H9 (cell line): ENCODE data around the gene TAF4B. TPM values are rescaled to one million over a fixed set of nuclear protein-coding genes. Genes with fewer than 3 reads are reported as not detected.

Experiments
- DNase-seq: peaks from one replicate; pipeline ENCODE4 v3.0.0-alpha.2; 2017
- H2AFZ ChIP-seq: one replicate; pipeline ENCODE4 v1.6.1; 2013; ENCODE audit warnings: mild to moderate bottlenecking, low read length, control low read depth, moderate library complexity
- H2AK5ac ChIP-seq: 2 replicates; pipeline ENCODE4 v1.6.1; 2013; ENCODE audit warnings: low read length, control low read depth, mixed read lengths; ENCODE audit not compliant: insufficient read length
- H2BK120ac ChIP-seq: one replicate; pipeline ENCODE4 v1.6.1; 2013; ENCODE audit warnings: low read depth, mild to moderate bottlenecking, low read length, control low read depth, inconsistent platforms; ENCODE audit not compliant: poor library complexity, severe bottlenecking
- H2BK12ac ChIP-seq: 2 replicates; pipeline ENCODE4 v1.6.1; 2013; ENCODE audit warnings: low read length, control low read depth, mixed read lengths, low read depth; ENCODE audit not compliant: insufficient read length
- H2BK15ac ChIP-seq: 2 replicates; pipeline ENCODE4 v1.6.1; 2013; ENCODE audit warnings: low read depth, low read length, control low read depth
- H2BK20ac ChIP-seq: one replicate; pipeline ENCODE4 v1.6.1; 2013; ENCODE audit warnings: low read depth, mild to moderate bottlenecking, low read length, control low read depth, inconsistent platforms; ENCODE audit not compliant: poor library complexity, severe bottlenecking
- H2BK5ac ChIP-seq: 2 replicates; pipeline ENCODE4 v1.6.1; 2013; ENCODE audit warnings: low read length, control low read depth, mixed read lengths; ENCODE audit not compliant: insufficient read length
- H3K14ac ChIP-seq: 2 replicates; pipeline ENCODE4 v1.6.1; 2013; ENCODE audit warnings: low read length, control low read depth; ENCODE audit not compliant: insufficient read depth
- H3K18ac ChIP-seq: 2 replicates; pipeline ENCODE4 v1.6.1; 2013; ENCODE audit warnings: low read depth, mild to moderate bottlenecking, mixed read lengths, low read length, control low read depth; ENCODE audit not compliant: insufficient read length
- H3K23ac ChIP-seq: 2 replicates; pipeline ENCODE4 v1.6.1; 2013; ENCODE audit warnings: low read length, control low read depth, mixed read lengths, low read depth; ENCODE audit not compliant: insufficient read length
- H3K23me2 ChIP-seq: 2 replicates; pipeline ENCODE4 v1.6.1; 2013; ENCODE audit warnings: low read depth, mild to moderate bottlenecking, mixed read lengths, low read length, control low read depth; ENCODE audit not compliant: insufficient read length, poor library complexity, severe bottlenecking
- H3K27ac ChIP-seq: 2 replicates; pipeline ENCODE4 v1.5.1; 2013; ENCODE audit warnings: low read length, control low read depth, mixed read lengths, low read depth; ENCODE audit not compliant: insufficient read length
- H3K27me3 ChIP-seq: 2 replicates; pipeline ENCODE4 v1.6.1; 2013; ENCODE audit warnings: low read length, control low read depth, inconsistent platforms; ENCODE audit not compliant: insufficient read depth
- H3K4ac ChIP-seq: 2 replicates; pipeline ENCODE4 v1.6.1; 2013; ENCODE audit warnings: low read depth, mild to moderate bottlenecking, control low read depth, inconsistent platforms, low read length, moderate library complexity
- H3K4me1 ChIP-seq: 2 replicates; pipeline ENCODE4 v1.6.1; 2013; ENCODE audit warnings: low read length, control low read depth, inconsistent platforms; ENCODE audit not compliant: insufficient read depth
- H3K4me2 ChIP-seq: 2 replicates; pipeline ENCODE4 v1.6.1; 2013; ENCODE audit warnings: low read length, control low read depth, mixed read lengths; ENCODE audit not compliant: insufficient read length, insufficient read depth
- H3K56ac ChIP-seq: 2 replicates; pipeline ENCODE4 v1.6.1; 2013; ENCODE audit warnings: low read depth, mild to moderate bottlenecking, mixed read lengths, low read length, control low read depth; ENCODE audit not compliant: insufficient read length
- H3K79me1 ChIP-seq: 2 replicates; pipeline ENCODE4 v1.6.1; 2013; ENCODE audit warnings: low read depth, mild to moderate bottlenecking, moderate library complexity, low read length, control low read depth, inconsistent platforms; ENCODE audit not compliant: insufficient read depth, poor library complexity, severe bottlenecking
- H3K79me2 ChIP-seq: 2 replicates; pipeline ENCODE4 v1.6.1; 2013; ENCODE audit warnings: low read length, control low read depth, inconsistent platforms; ENCODE audit not compliant: insufficient read depth
- H3K9ac ChIP-seq: 2 replicates; pipeline ENCODE4 v1.6.1; 2013; ENCODE audit warnings: low read length, control low read depth, mixed read lengths; ENCODE audit not compliant: insufficient read length; ENCODE audit errors: extremely low read depth
- H3K9me3 ChIP-seq: one replicate; pipeline ENCODE4 v1.6.1; 2013; ENCODE audit warnings: low read depth, low read length, inconsistent platforms; ENCODE audit not compliant: control insufficient read depth
- H3T11ph ChIP-seq: one replicate; pipeline ENCODE4 v1.6.1; 2013; ENCODE audit warnings: mild to moderate bottlenecking, low read length, control low read depth, inconsistent platforms
- H4K20me1 ChIP-seq: one replicate; pipeline ENCODE4 v1.6.1; 2013; ENCODE audit not compliant: control insufficient read depth, insufficient read length, insufficient read depth
- H4K5ac ChIP-seq: 2 replicates; pipeline ENCODE4 v1.6.1; 2013; ENCODE audit warnings: low read depth, mild to moderate bottlenecking, mixed read lengths, low read length, control low read depth; ENCODE audit not compliant: insufficient read length
- H4K8ac ChIP-seq: replicated peaks from 2 replicates; pipeline ENCODE4 v1.6.1; 2013; ENCODE audit warnings: low read length, control low read depth, mixed read lengths, low read depth; ENCODE audit not compliant: insufficient read length
- H4K91ac ChIP-seq: 2 replicates; pipeline ENCODE4 v1.6.1; 2013; ENCODE audit warnings: low read depth, mild to moderate bottlenecking, moderate library complexity, mixed read lengths, low read length, control low read depth; ENCODE audit not compliant: insufficient read length
- H3K27ac Mint-ChIP-seq, 3 experiments: 2 replicates in 2 of 3; 3 replicates in 1 of 3; pipeline ENCODE4 v1.8.0; 2020 to 2021; ENCODE audit warnings: mixed read lengths in 3 of 3, mild to moderate bottlenecking in 1 of 3, moderate library complexity in 1 of 3
- H3K27me3 Mint-ChIP-seq: 2 replicates; pipeline ENCODE4 v1.8.0; 2021; ENCODE audit warnings: low read depth, mild to moderate bottlenecking, moderate library complexity, mixed read lengths
- H3K36me3 Mint-ChIP-seq, 3 experiments: 2 replicates in 2 of 3; 3 replicates in 1 of 3; pipeline ENCODE4 v1.8.0; 2020 to 2021; ENCODE audit warnings: low read depth in 3 of 3, mixed read lengths in 3 of 3; ENCODE audit not compliant: insufficient read depth in 1 of 3
- H3K4me1 Mint-ChIP-seq, 2 experiments: 2 replicates each; pipeline ENCODE4 v1.8.0; 2020; ENCODE audit warnings: mixed read lengths in 2 of 2
- H3K4me3 Mint-ChIP-seq, 2 experiments: 2 replicates in 1 of 2; 3 replicates in 1 of 2; pipeline ENCODE4 v1.8.0; 2020 to 2021; ENCODE audit warnings: mild to moderate bottlenecking in 2 of 2, mixed read lengths in 2 of 2, moderate library complexity in 1 of 2
- H3K9me3 Mint-ChIP-seq, 2 experiments: 2 replicates in 1 of 2; 3 replicates in 1 of 2; pipeline ENCODE4 v1.8.0; 2020; ENCODE audit warnings: mild to moderate bottlenecking in 2 of 2, mixed read lengths in 2 of 2, moderate library complexity in 1 of 2
- WGBS: extraction: QIAGEN DNeasy Blood & Tissue Kit; methylation state at CpG from one replicate; pipeline ENCODE4 v1.1.7; 2013; ENCODE audit warnings: missing lambda C conversion rate, low lambda C conversion rate, mixed read lengths; ENCODE audit not compliant: insufficient read length; ENCODE audit errors: extremely low coverage; 5-methylcytosine and 5-hydroxymethylcytosine counted together
- total RNA-seq: library from RNA; stranded (reverse); gene quantifications from 2 replicates; pipeline ENCODE4 v1.2.1, GENCODE V29; 2021
- TF ChIP-seq, protein P1 (sequence below): fragments of 200-600 bp; sonication (generic); conservative IDR thresholded peaks from 3 replicates; pipeline ENCODE4 v1.8.0; 2021; ENCODE audit warnings: antibody characterized with exemption, mild to moderate bottlenecking

The TAF4B gene
- total RNA-seq, 1 experiment from 2014 or later, result 19.8 TPM

DNA sequence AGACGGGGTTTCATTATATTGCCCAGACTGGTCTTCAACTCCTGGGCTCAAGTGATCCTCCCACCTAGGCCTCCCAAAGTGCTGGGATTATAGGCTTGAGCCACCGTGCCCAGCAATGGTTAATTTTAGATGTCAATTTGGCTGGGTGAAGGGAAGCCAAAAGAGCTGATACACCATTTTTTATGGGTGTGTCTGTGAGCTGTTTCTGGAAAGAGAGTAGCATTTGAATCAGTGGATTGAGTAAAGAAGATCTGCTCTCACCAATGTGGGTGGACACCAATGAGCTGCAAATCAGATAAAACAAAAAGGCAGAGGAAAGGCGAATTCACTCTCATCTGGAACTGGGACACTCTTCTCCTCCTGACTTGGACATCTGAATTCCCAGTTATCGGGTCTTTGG, 16.1 kb upstream of the TAF4B start:
- no peaks in the 10 kb centered on the region for H3K4me1 ChIP-seq
- no peak overlapping the region for H2BK5ac ChIP-seq
- no peaks in the 10 kb centered on the region for H3K27me3 Mint-ChIP-seq
- no peaks in the 10 kb centered on the region for H3K27me3 ChIP-seq
- no peak overlapping the region for H2BK12ac ChIP-seq
- H2BK15ac ChIP-seq, result no peak overlapping the region
- H3K27ac ChIP-seq, result no peak overlapping the region
- H3K9me3 ChIP-seq, result no peaks in the 10 kb centered on the region
- H3K23me2 ChIP-seq, result no peaks in the 10 kb centered on the region
- no peak overlapping the region for H3K18ac ChIP-seq
- H3K4me1 Mint-ChIP-seq, result no peaks in the 10 kb centered on the region
- no peak overlapping the region for H2BK120ac ChIP-seq
- H3K23ac ChIP-seq, result no peak overlapping the region
- no peak overlapping the region for H3K14ac ChIP-seq
- H3K4me3 Mint-ChIP-seq, result no peak overlapping the region
- TF ChIP-seq, protein P1, sequence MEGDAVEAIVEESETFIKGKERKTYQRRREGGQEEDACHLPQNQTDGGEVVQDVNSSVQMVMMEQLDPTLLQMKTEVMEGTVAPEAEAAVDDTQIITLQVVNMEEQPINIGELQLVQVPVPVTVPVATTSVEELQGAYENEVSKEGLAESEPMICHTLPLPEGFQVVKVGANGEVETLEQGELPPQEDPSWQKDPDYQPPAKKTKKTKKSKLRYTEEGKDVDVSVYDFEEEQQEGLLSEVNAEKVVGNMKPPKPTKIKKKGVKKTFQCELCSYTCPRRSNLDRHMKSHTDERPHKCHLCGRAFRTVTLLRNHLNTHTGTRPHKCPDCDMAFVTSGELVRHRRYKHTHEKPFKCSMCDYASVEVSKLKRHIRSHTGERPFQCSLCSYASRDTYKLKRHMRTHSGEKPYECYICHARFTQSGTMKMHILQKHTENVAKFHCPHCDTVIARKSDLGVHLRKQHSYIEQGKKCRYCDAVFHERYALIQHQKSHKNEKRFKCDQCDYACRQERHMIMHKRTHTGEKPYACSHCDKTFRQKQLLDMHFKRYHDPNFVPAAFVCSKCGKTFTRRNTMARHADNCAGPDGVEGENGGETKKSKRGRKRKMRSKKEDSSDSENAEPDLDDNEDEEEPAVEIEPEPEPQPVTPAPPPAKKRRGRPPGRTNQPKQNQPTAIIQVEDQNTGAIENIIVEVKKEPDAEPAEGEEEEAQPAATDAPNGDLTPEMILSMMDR, result no peak
- H3K36me3 Mint-ChIP-seq, result no peaks in the 10 kb centered on the region
- H4K8ac ChIP-seq, result no peak overlapping the region
- no peak overlapping the region for H2BK20ac ChIP-seq
- no peak overlapping the region for H4K5ac ChIP-seq
- H3K79me2 ChIP-seq, result no peaks in the 10 kb centered on the region
- no peaks in the 10 kb centered on the region for H3K9me3 Mint-ChIP-seq
- H3T11ph ChIP-seq, result no peak overlapping the region
- no peaks in the 10 kb centered on the region for H4K20me1 ChIP-seq
- no peak overlapping the region for H2AK5ac ChIP-seq
- DNase-seq, result no peak
- no peak overlapping the region for H3K4ac ChIP-seq
- WGBS, result no CpG with 5 or more reads among the region's 4 CpGs
- H3K79me1 ChIP-seq, result no peaks in the 10 kb centered on the region
- no peak overlapping the region for H4K91ac ChIP-seq
- no peak overlapping the region for H3K4me2 ChIP-seq
- no peak overlapping the region for H2AFZ ChIP-seq
- H3K56ac ChIP-seq, result no peak overlapping the region
- no peak overlapping the region for H3K9ac ChIP-seq
- no peak overlapping the region; a peak in 1 of 7 replicates for H3K27ac Mint-ChIP-seq
